ENCODE data around the gene CYP2W1. TPM values are rescaled to one million over a fixed set of nuclear protein-coding genes. Genes with fewer than 3 reads are reported as not detected.
"Not testable (repeated sequence)": the region's sequence is repeated elsewhere in the genome, so short reads cannot be mapped to it uniquely, and the experiment has no call there.

CYP2W1 gene, protein sequence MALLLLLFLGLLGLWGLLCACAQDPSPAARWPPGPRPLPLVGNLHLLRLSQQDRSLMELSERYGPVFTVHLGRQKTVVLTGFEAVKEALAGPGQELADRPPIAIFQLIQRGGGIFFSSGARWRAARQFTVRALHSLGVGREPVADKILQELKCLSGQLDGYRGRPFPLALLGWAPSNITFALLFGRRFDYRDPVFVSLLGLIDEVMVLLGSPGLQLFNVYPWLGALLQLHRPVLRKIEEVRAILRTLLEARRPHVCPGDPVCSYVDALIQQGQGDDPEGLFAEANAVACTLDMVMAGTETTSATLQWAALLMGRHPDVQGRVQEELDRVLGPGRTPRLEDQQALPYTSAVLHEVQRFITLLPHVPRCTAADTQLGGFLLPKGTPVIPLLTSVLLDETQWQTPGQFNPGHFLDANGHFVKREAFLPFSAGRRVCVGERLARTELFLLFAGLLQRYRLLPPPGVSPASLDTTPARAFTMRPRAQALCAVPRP
- not detected for polyA plus RNA-seq

DNA sequence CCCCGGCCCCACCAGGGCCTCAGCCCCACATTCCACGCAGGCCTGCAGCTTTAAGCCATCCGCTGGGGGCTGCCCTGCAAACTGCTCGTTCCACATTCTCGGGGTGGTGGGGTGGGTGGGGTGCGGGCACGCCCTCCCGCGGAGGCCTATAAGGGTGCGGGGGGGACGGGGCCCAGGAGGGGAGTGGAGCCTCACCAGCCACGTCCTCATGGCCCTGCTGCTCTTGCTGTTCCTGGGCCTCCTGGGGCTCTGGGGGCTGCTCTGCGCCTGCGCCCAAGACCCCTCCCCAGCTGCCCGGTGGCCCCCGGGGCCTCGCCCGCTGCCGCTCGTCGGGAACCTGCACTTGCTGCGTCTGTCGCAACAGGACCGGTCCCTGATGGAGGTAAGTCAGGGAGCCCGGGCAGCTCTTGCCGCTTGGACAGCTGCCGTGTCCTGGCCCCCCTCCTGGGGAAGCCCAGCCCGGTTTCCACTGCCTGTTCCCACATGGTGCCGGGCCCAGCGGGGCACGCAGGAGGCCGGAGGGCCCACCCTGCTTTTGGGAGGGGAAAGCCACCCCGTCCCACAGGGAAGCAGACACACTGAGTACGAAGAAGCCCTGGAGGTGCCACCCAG is at the start of gene CYP2W1:
CYP2W1 (plus strand) TSS at position 178 of the 612 bp plus-strand sequence; CDS start at position 209, 31 bp downstream.
- Mint-ChIP-seq H3K4me3 (no peak within 1 kb of the TSS), H3K36me3 (no peaks in the 10 kb centered on the region), H3K9me3 (no peaks in the 10 kb centered on the region), H3K27ac (no peak within 1 kb of the TSS), H3K27me3 (peaks cover 11% of the 10 kb centered on the region), H3K4me1 (peaks cover 0 to 3% (median 3%) of the 10 kb centered on the region in 3 donors)

DNA sequence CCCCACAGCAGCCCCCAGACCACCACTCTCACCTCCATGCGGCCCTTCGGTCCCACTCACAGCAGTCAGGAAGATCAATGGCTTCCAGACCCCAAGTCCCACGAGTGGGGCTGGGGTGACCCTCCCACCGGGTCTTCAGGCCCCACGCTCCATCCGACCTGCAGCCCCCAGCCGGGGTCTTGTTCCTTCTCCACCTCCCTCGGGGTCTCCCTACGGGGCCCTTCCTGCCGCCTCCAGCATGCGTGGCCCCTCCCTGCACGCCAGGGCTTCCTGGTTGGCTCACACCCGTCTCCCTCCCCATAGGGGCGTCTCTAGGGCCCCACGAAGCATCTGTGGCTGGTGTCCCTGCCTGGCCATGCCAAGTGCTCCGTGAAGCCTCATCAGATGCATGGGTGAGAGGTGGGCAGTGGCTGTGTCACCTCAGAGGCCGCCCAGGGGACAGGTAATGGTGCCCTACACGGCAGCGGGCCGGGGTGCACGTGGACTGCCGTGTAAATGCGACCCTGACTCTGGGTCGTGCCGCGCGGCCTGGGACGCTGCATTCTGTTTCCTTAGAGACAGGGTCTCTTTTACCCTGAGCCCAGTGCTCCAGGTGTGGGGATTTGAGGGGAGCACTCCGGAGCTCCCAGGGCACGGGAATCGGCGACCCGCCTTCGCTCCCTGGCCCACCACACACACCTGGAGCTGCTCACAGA is 48.4 kb upstream of the CYP2W1 start:
- peaks cover 1% of the 10 kb centered on the region for H3K36me3 Mint-ChIP-seq
- no peak overlapping the region for H3K27ac Mint-ChIP-seq
- H3K27me3 Mint-ChIP-seq = peaks cover 5% of the 10 kb centered on the region
- peaks cover 5 to 9% (median 7%) of the 10 kb centered on the region in 3 donors for H3K4me1 Mint-ChIP-seq
- H3K4me3 Mint-ChIP-seq = peak overlapping the region in 1 of 4 donors; percentile 45
- no peaks in the 10 kb centered on the region for H3K9me3 Mint-ChIP-seq

DNA sequence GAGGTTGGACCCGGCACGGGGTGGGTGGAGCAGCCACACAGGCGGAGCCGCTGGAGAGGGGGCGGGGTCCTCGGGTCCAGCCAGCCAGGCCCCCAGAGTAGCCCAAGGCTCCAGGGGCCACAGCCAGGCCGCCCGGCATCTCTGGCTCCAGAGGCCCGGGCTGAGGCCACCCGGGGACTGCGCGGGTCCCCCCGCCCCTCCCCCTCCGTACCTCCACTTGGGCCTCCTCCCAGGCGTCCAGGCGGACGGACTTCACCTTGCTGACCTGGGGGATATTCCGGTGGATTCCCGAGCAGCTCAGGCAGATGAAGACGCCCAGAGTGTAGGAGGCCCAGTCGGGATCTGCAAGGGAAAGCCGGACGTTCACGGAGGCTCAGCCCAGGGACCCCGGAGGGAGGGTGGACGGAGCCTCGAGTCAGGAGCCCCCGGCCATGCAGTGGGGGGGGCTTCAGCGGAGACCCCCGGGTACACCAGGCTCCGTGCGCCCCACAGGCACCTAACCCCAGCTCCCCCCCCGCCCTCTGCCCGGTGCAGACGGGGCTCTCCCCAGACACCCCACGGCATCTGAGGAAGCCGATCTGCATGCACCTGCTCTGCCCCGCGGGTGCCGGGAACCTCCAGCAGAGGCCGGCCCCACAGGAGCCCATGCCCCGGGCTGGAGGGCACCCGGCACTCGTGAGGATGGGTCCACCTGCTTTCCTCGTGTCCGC is 47.7 kb upstream of the CYP2W1 start:
- H3K9me3 Mint-ChIP-seq = peaks cover 0 to under 1% (median 0%) of the 10 kb centered on the region in 3 donors
- peak overlapping the region in 2 of 4 donors; percentile 45 to 54 for H3K4me3 Mint-ChIP-seq
- H3K36me3 Mint-ChIP-seq = peaks cover 1% of the 10 kb centered on the region
- peaks cover 5% of the 10 kb centered on the region for H3K27me3 Mint-ChIP-seq
- H3K4me1 Mint-ChIP-seq = peaks cover 4 to 5% (median 4%) of the 10 kb centered on the region in 3 donors
- H3K27ac Mint-ChIP-seq = peak overlapping the region in 1 of 3 donors; percentile 59

DNA sequence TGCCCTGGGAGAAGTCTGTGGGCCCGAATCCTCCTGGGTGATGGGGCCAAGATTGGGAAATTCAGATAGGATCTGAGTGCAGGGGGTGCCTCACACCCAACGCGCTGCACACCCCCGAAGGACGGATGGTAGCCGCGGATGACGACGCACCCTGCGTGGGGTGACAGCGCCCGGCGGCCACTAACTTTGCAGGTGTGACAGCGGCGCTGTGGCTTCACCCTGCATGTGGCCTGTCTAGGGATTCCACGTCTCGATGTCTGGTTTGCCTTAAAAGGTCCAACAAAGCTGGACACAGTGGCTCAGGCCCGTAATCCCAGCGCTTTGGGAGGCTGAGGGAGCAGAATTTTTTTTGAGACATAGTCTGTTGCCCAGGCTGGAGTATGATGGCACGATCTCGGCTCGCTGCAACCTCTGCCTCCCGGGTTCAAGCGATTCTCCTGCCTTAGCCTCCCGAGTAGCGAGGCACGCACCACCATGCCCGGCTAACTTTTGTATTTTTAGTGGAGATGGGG is 47.1 kb upstream of the CYP2W1 start:
- Mint-ChIP-seq H3K27ac (peak overlapping the region in 2 of 3 donors; percentile 25 to 59), H3K36me3 (peaks cover 4% of the 10 kb centered on the region), H3K4me3 (peak overlapping the region in 2 of 4 donors; percentile 54 to 79), H3K27me3 (peaks cover 7% of the 10 kb centered on the region), H3K9me3 (peaks cover 0 to 5% (median 0%) of the 10 kb centered on the region in 3 donors), H3K4me1 (peaks cover 4 to 6% (median 5%) of the 10 kb centered on the region in 3 donors)

DNA sequence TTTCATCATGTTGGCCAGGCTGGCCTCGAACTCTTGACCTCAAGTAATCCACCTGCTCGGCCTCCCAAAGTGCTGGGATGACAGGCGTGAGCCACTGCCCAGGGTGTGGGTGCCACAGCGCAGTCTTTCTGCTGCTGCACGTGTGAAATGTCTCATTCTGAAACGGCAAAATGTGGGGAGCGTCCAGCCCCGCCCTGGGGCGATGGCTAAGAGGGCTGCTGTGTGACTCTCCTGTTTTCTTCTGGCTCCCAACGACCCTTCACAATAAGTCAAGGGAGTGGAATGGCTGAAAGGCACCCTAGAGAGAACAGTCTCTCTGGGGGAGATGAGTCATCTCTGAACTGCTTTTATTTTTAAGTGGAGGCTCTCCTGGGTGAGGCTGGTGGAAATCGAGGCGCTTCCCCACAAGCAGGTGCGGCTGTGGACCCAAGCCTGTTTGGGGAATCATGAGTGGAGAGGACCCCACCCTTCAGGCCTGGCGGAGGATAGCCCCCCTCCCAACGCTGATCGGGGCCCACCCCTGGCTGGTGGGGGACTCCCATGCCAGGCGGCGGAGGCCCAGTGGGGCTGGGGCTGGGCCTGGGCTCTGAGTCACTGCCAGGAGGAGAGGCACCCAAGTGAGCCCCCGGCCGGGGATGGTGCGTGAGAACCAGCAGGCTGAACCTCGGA is 46.5 kb upstream of the CYP2W1 start:
- Mint-ChIP-seq H3K4me1 (peaks cover 4 to 8% (median 5%) of the 10 kb centered on the region in 3 donors), H3K4me3 (peak overlapping the region in 2 of 4 donors; percentile 1 to 79), H3K36me3 (peaks cover 4% of the 10 kb centered on the region), H3K9me3 (peaks cover 0 to 6% (median 2%) of the 10 kb centered on the region in 3 donors), H3K27me3 (peaks cover 7% of the 10 kb centered on the region), H3K27ac (peak overlapping the region in 1 of 3 donors; percentile 25)

DNA sequence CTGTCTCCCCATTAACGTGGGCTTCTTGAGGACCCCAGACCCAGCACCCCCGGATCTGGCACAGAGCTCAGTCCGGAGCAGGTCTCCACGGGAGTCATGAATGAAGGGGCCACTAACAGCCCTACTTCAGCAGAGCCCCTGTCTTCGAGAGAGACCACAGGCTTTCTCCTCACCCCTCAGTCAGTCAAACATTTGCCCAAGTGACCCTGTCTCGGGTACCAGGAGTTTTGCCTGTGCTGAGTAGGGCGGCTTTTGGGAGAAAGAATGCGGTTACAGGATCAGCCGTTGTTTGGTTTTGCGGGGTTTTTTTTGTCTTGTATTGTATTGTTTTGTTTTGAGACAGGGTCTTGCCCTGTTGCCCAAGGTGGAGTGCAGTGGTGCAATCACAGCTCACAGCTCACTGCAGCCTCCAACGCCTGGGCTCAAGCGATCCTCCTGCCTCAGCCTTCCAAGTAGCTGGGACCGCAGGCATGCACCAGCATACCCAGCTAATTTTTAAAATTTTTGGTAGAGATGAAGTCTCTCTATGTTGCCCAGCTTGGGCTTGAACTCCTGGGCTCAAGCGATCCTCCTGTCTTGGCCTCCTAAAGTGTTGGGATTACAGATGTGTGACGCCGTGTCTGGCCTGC is 45.0 kb upstream of the CYP2W1 start:
- Mint-ChIP-seq H3K9me3 (peaks cover 0 to 9% (median 2%) of the 10 kb centered on the region in 3 donors), H3K27me3 (peaks cover 9% of the 10 kb centered on the region), H3K4me3 (no peak overlapping the region), H3K4me1 (peaks cover 8 to 10% (median 8%) of the 10 kb centered on the region in 3 donors), H3K36me3 (peaks cover 2% of the 10 kb centered on the region), H3K27ac (no peak overlapping the region)

DNA sequence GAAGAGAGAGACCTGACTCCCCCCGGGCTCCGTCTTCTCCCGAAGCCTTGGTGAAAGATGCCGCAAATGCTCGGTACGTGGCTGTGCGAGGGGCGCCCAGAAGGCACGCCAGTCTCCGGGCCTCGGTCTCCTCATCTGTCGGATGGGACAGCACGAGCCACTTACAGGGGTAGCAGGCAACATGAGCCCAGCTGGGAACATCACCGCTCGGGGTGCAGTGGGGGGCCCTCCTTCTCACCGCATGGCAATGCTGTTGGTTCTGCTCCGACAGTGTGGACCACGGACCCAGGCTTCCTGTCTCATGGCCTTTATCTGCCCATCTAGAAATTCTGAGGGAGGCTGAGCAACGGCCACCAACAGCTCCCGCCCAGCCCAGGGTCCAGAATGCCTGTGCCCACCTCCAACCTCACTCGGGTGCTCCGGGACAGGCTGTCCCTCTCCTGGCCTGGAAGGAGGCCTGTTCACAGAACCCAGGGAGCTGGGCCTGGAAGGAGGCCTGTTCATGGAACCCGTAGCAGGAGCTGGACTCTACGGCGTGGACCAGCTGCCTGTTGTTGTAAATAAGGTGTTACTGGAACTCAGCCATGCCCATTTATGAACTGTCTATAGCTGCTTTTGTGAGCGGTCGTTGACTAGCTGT is 44.3 kb upstream of the CYP2W1 start:
- Mint-ChIP-seq H3K9me3 (peaks cover 0 to 9% (median 2%) of the 10 kb centered on the region in 3 donors), H3K36me3 (peaks cover 2% of the 10 kb centered on the region), H3K4me1 (peaks cover 8 to 10% (median 8%) of the 10 kb centered on the region in 3 donors), H3K27me3 (peaks cover 9% of the 10 kb centered on the region), H3K27ac (no peak overlapping the region), H3K4me3 (no peak overlapping the region)

DNA sequence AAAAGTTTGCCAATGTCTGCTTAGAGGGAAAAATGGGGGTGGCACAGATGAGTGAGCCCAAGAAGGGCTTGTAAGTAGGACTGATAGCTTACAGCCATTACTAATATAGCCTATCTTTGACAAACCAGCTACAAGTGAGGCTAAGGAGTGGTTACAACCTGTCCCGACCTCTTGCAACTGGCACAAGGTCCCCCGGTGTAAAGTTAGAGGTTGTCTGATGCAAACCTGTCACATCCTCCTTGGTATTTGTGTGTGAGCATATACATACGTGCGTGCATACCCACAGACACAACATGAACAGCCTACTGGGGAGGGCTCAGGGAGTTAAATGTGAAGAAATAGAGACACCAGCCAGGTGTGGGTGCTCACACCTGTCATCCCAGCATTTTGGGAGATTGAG is 43.1 kb upstream of the CYP2W1 start:
- Mint-ChIP-seq H3K4me3 (no peak overlapping the region), H3K9me3 (peaks cover 0 to 9% (median 2%) of the 10 kb centered on the region in 3 donors), H3K27ac (no peak overlapping the region), H3K36me3 (peaks cover 2% of the 10 kb centered on the region), H3K27me3 (peaks cover 9% of the 10 kb centered on the region), H3K4me1 (peaks cover 8 to 10% (median 8%) of the 10 kb centered on the region in 3 donors)

DNA sequence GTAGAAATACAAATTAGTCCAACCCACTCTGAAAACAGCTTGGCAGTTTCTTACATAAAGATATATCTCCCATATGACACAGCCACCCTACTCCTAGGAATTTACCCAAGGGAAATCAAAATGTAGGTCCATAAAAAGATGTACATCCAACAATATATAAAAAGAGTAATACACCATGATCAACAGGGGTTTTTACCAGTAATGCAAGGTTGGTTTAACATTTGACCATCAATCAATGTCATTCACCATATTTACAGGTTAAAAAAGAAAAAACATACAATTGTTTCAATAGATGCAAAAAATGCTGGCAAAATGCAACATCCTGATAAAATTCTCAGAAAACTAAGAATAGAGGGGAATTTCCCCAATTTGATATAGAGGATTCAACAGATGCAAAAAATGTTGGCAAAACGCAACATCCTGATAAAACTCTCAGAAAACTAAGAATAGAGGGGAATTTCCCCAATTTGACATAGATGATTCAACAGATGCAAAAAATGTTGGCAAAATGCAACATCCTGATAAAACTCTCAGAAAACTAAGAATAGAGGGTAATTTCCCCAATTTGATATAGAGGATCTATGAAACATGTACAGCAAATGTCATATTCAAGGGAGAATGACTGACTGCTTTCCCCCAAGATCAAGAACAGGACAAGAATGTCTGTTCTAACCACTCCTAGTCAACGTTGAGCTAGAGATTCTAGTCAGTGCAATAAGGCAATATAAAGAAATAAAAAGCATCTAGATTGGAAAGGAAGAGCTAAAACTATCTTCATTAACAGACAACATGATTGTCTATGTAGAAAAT is 42.2 kb upstream of the CYP2W1 start:
- Mint-ChIP-seq H3K4me3 (no peak overlapping the region), H3K9me3 (peaks cover 0 to 9% (median 2%) of the 10 kb centered on the region in 3 donors), H3K27me3 (peaks cover 8% of the 10 kb centered on the region), H3K36me3 (peaks cover 2% of the 10 kb centered on the region), H3K4me1 (peaks cover 8 to 10% (median 8%) of the 10 kb centered on the region in 3 donors), H3K27ac (peak overlapping the region in 1 of 3 donors; percentile 35)

DNA sequence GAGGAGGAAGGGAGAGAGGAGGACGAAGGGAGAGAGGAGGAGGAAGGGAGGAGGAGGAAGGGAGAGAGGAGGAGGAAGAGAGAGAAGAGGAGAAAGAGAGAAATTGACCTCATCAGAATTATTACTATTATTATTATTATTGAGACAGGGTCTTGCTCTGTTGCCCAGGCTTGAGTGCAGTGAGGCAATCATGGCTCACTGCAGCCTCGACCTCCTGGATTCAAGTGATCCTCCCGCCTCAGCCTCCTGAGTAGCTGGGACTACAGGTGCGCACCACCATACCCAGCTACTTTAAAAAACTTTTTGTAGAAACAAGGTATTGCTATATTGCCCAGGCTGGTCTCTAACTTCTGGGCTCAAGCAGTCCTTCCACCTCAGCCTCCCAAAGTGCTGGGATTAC is 39.2 kb upstream of the CYP2W1 start:
- not testable (repeated sequence) for H3K27me3 Mint-ChIP-seq, H3K4me1 Mint-ChIP-seq, H3K27ac Mint-ChIP-seq

DNA sequence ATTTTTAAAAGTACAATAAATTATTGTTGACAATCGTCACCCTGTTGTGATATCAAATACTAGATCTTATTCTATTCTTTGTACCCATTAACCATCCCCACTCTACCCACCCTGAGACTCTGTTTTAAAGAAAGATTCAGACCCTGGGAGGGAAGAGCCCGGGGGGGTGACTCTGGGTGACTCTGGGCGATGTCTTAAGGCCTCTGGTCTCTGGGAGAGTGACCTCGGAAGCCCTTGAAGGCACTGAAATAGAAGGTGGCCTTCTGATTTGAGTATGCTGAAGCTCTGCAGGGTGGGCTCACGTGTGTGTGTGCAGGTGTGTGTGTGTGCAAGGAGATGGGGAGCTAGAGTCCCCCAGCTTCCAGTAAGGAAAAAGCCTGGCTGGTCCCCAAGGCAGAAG is 38.2 kb upstream of the CYP2W1 start:
- Mint-ChIP-seq H3K27me3 (peaks cover 4% of the 10 kb centered on the region), H3K27ac (no peak overlapping the region), H3K9me3 (peaks cover 0 to 9% (median 2%) of the 10 kb centered on the region in 3 donors), H3K4me3 (no peak overlapping the region), H3K36me3 (peaks cover 5% of the 10 kb centered on the region), H3K4me1 (peaks cover 4 to 6% (median 5%) of the 10 kb centered on the region in 3 donors)

More for the DNA sequence above, 39.2 kb upstream of the CYP2W1 start:
- not testable (repeated sequence) for H3K4me3 Mint-ChIP-seq, H3K9me3 Mint-ChIP-seq, H3K36me3 Mint-ChIP-seq

DNA sequence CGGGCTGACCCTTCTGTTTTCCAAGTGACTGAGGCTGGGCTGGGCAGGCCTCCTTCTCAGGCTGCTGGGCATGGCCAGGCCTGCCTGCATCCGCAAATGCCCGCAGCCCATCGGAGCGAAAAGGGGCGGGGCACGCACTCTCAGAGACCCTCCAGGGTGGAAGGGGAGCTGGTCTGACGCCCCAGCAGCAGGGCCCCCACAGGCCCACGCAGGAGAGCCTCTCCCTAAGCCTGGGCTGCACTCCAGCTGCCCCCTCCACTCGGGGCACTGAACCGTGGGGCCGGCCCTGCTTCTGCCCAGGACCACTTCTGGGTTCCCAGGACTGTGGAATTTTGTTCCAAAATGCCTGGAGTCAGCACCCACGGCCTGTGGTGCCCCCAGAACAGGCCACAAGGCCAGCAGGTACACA is 37.8 kb upstream of the CYP2W1 start:
- Mint-ChIP-seq H3K4me3 (no peak overlapping the region), H3K9me3 (peaks cover 0 to 9% (median 2%) of the 10 kb centered on the region in 3 donors), H3K27ac (no peak overlapping the region)

More for the DNA sequence above, 37.8 kb upstream of the CYP2W1 start:
- Mint-ChIP-seq H3K36me3 (peaks cover 5% of the 10 kb centered on the region), H3K27me3 (peaks cover 4% of the 10 kb centered on the region), H3K4me1 (peaks cover 6 to 9% (median 7%) of the 10 kb centered on the region in 3 donors)
